Gastroesophageal sphincter (tissue), 3 donors: ENCODE data around the gene TFDP2.

Experiments used
- CTCF ChIP-seq, 4 experiments: fragments of 200-600 bp in 2 of 4; fragments of 450-650 bp in 2 of 4; sonication (generic) in 1 of 4; IDR thresholded peaks; one replicate each; pipeline ENCODE4 v1.5.1; 2017 to 2019; ENCODE audit warnings: antibody characterized with exemption in 4 of 4, mild to moderate bottlenecking in 2 of 4, moderate library complexity in 2 of 4
- POLR2A ChIP-seq, 2 donors: fragments of 450-650 bp; IDR thresholded peaks; one replicate each; pipeline ENCODE4 v1.6.1; 2017; ENCODE audit warnings: antibody characterized with exemption in 2 of 2, mild to moderate bottlenecking in 2 of 2, moderate library complexity in 1 of 2

GRCh38 chr3:142064454-142064853 is 84.9 kb downstream of the TFDP2 start:
- TF ChIP-seq POLR2A (IDR thresholded peaks at IDR 0.05) (no peak), CTCF (IDR thresholded peaks at IDR 0.05) (no peak)
